Esophagus muscularis mucosa (tissue), 4 donors: ENCODE measurements around the gene DLG1. TPM values are rescaled to one million over a fixed set of nuclear protein-coding genes. Genes with fewer than 3 reads are reported as not detected.

Source experiments
- DNase-seq: peaks from one replicate; pipeline ENCODE4 v3.0.0-alpha.2; 2017; ENCODE audit errors: extremely low spot score
- H3K27ac ChIP-seq, 4 donors: fragments of 200-600 bp; sonication (generic); replicated peaks in 1 of 4; 1 replicate in 3 of 4; 2 replicates in 1 of 4; pipeline ENCODE4 v1.5.1; 2016 to 2019; ENCODE audit warnings: mild to moderate bottlenecking in 1 of 4
- H3K27me3 ChIP-seq, 4 donors: fragments of 200-600 bp; sonication (generic); one replicate each; pipeline versions ENCODE4 v1.5.1 to v1.6.0; 2016 to 2019
- H3K36me3 ChIP-seq, 4 donors: fragments of 200-600 bp; sonication (generic); one replicate each; pipeline ENCODE4 v1.5.1; 2016 to 2019
- H3K4me1 ChIP-seq, 4 donors: fragments of 200-600 bp; sonication (generic); one replicate each; pipeline ENCODE4 v1.5.1; 2016 to 2019
- H3K4me3 ChIP-seq, 4 donors: fragments of 200-600 bp; sonication (generic); 1 replicate in 2 of 4; 2 replicates in 2 of 4; pipeline ENCODE4 v1.5.1; 2016 to 2019; ENCODE audit warnings: mild to moderate bottlenecking in 4 of 4, moderate library complexity in 1 of 4
- H3K9me3 ChIP-seq, 4 donors: fragments of 200-600 bp; sonication (generic); 1 replicate in 3 of 4; 2 replicates in 1 of 4; pipeline ENCODE4 v1.5.1; 2016 to 2019
- EP300 ChIP-seq: sonication (generic); formaldehyde crosslinking; IDR thresholded peaks from one replicate; pipeline ENCODE4 v1.6.1; 2017; ENCODE audit warnings: antibody characterized with exemption
- POLR2A ChIP-seq: fragments of 450-650 bp; IDR thresholded peaks from one replicate; pipeline ENCODE4 v1.6.1; 2017; ENCODE audit warnings: antibody characterized with exemption, moderate library complexity, mild to moderate bottlenecking, low read depth
- POLR2AphosphoS5 ChIP-seq, 2 donors: sonication (generic); formaldehyde crosslinking; IDR thresholded peaks; one replicate each; pipeline ENCODE4 v1.6.1; 2017; ENCODE audit warnings: antibody characterized with exemption in 2 of 2
- WGBS: methylation state at CpG from one replicate; pipeline ENCODE4 v1.1.5; 2018; 5-methylcytosine and 5-hydroxymethylcytosine counted together
- intact Hi-C: fragments of 100-400 bp; cut with DNase I; formaldehyde crosslinking; loops from one replicate; pipeline ENCODE4 v1.15.1; 2023
- total RNA-seq, 4 donors: library from RNA; depleted of rRNA; stranded (reverse); fragments of >200 nt; gene quantifications; one replicate each; pipeline versions ENCODE4 v1.1.0 to v1.2.1, GENCODE V29; 2016
- TF ChIP-seq, protein P1 (sequence below), 3 experiments: fragments of 200-600 bp in 2 of 3; fragments of 450-650 bp in 1 of 3; sonication (generic) in 2 of 3; IDR thresholded peaks; one replicate each; pipeline ENCODE4 v1.5.1; 2017 to 2019; ENCODE audit warnings: antibody characterized with exemption in 3 of 3, mild to moderate bottlenecking in 2 of 3, moderate library complexity in 1 of 3

Gene DLG1
- total RNA-seq, 4 donors from 2014 or later: 56.8 to 73.1 (median 69.1) TPM

DNA sequence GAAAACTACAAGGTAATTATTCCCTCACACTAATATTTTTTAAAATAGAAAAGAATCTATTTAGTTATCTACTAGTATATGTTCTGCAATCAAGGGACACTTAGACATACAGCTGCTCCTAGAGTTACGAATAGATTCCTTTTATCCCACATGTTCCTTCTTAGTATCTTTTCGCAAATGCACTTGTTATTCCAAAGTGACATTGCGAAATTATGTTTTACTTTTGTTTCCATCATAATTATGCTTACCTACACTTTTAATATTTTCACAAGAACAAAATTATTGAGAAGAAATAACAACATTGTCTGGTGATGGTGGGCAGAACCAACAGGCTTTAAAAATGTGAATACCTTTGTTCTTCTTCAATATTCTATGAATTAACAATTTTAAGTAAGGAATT is 161.7 kb downstream of the DLG1 start:
- H3K4me3 ChIP-seq: no peak overlapping the region
- 98% methylated on average over 3 of the region's 3 CpGs for WGBS
- H3K27ac ChIP-seq: no peak overlapping the region
- DNase-seq: no peak
- intact Hi-C loops: no loop called here
- H3K9me3 ChIP-seq: no peaks in the 10 kb centered on the region
- H3K27me3 ChIP-seq: no peaks in the 10 kb centered on the region
- H3K36me3 ChIP-seq: peaks cover 14 to 50% (median 30%) of the 10 kb centered on the region in 4 donors
- no peaks in the 10 kb centered on the region for H3K4me1 ChIP-seq
- TF ChIP-seq POLR2AphosphoS5 (IDR thresholded peaks at IDR 0.05): no peak

DNA sequence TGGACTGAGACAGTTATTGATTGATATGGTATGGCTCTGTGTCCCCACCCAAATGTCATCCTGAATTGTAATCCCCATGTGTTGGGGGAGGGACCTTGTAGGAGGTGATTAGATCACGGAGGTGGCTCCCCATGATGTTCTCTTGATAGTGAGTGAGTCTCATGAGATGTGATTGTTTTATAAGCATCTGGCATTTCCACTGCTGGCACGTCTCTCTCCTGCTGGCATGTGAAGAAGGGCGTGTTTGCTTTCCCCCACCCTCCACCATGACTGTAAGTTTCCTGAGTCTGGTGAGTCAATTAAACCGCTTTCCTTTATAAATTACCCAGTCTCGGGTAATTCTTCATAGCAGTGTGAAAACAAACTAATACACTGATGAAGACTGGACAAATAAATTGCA is 163.2 kb downstream of the DLG1 start:
- Histone ChIP-seq H3K4me1 (no peaks in the 10 kb centered on the region), H3K9me3 (no peaks in the 10 kb centered on the region), H3K4me3 (no peak overlapping the region), H3K27ac (no peak overlapping the region), H3K36me3 (peaks cover 14 to 48% (median 28%) of the 10 kb centered on the region in 4 donors), H3K27me3 (no peaks in the 10 kb centered on the region)
- intact Hi-C loops: no loop called here
- DNase-seq: no peak
- over 99% methylated on average over 5 of the region's 5 CpGs for WGBS
- TF ChIP-seq POLR2AphosphoS5 (IDR thresholded peaks at IDR 0.05) (no peak), EP300 (no peak), POLR2A (no peak)
- TF ChIP-seq, protein P1, sequence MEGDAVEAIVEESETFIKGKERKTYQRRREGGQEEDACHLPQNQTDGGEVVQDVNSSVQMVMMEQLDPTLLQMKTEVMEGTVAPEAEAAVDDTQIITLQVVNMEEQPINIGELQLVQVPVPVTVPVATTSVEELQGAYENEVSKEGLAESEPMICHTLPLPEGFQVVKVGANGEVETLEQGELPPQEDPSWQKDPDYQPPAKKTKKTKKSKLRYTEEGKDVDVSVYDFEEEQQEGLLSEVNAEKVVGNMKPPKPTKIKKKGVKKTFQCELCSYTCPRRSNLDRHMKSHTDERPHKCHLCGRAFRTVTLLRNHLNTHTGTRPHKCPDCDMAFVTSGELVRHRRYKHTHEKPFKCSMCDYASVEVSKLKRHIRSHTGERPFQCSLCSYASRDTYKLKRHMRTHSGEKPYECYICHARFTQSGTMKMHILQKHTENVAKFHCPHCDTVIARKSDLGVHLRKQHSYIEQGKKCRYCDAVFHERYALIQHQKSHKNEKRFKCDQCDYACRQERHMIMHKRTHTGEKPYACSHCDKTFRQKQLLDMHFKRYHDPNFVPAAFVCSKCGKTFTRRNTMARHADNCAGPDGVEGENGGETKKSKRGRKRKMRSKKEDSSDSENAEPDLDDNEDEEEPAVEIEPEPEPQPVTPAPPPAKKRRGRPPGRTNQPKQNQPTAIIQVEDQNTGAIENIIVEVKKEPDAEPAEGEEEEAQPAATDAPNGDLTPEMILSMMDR (IDR thresholded peaks at IDR 0.05): no peak

DNA sequence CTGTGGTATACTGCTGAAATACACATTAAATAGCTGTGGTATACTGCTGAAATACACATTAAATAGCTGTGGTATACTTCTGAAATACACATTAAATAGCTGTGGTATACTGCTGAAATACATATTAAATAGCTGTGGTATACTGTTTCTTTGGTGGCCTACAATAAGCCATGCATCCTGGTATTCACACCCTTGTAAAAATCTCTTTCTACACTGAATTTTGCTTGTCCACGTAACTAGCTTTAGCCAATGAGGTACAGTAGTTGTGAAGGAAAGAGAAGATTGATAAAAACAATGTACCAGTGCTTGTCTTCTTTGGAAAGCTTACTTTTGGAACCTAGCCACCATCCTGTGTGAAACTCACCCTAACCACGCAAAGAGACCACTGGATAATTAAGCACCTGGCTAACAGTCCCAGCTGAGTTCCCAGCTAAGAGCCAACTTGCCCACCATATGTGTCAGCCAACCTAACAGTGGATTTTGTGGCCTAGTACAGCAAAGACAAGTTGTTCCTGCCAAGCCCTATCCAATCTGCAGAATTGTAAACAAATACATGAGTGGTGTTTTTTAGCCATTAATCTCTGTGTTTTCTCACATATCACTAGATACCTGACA is 165.4 kb downstream of the DLG1 start:
- Histone ChIP-seq H3K27me3 (no peaks in the 10 kb centered on the region), H3K4me1 (no peaks in the 10 kb centered on the region), H3K4me3 (no peak overlapping the region), H3K27ac (no peak overlapping the region), H3K9me3 (no peaks in the 10 kb centered on the region), H3K36me3 (peaks cover 19 to 49% (median 33%) of the 10 kb centered on the region in 4 donors)
- WGBS: 95% methylated on average over 2 of the region's 2 CpGs
- intact Hi-C loops: no loop called here
- no peak for TF ChIP-seq POLR2AphosphoS5 (IDR thresholded peaks at IDR 0.05)
- TF ChIP-seq, protein P1 (IDR thresholded peaks at IDR 0.05): no peak
- no peak for TF ChIP-seq EP300
- TF ChIP-seq POLR2A: no peak
- DNase-seq: no peak

DNA sequence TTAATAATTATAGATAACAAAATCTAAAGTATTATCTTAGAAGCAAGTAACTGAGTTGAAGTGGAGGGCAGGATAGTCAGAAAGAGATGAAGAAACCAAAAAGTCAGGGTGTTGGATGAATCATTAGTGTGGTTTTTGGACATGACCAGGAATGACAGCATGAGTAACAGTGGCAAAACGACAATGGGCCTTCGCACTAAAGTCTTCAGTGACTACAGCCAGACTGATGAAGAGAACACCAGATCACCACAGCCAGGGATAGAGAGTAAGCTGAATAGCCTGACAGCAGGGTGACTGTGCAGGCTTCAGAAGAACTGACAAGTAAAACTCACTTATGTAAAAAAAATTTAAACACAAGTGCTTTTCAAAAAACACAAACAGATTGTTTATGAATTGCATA is 172.8 kb downstream of the DLG1 start:
- no peak for DNase-seq
- no peak overlapping the region for H3K4me3 ChIP-seq
- H3K9me3 ChIP-seq: no peaks in the 10 kb centered on the region
- no peak overlapping the region for H3K27ac ChIP-seq
- TF ChIP-seq, protein P1 (IDR thresholded peaks at IDR 0.05): no peak
- TF ChIP-seq POLR2A (no peak), POLR2AphosphoS5 (IDR thresholded peaks at IDR 0.05) (no peak), EP300 (no peak)
- no peaks in the 10 kb centered on the region for H3K4me1 ChIP-seq
- 84% methylated on average over 2 of the region's 2 CpGs for WGBS
- peaks cover 9 to 43% (median 16%) of the 10 kb centered on the region in 4 donors for H3K36me3 ChIP-seq
- H3K27me3 ChIP-seq: no peaks in the 10 kb centered on the region
- intact Hi-C loops: no loop called here

DNA sequence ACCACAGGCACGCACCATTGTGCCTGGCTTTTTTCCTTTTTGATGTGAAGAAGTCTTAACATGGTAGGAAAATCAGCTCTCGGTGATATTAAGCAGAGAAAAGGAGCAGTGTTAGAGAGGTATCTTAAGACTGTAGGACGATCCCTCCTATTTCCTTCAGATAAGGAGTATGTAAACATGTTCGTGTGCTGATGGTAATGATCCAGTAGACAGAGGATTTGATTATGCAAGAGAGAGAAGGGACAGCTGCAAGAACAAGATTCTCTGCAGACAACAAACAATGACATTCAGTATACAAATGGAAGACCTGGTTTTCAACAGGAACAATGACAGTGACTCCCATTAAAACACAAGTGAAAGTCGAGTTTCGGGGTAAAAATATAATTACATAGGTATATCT is 173.7 kb downstream of the DLG1 start:
- intact Hi-C loops: no loop called here
- no peak for TF ChIP-seq POLR2AphosphoS5 (IDR thresholded peaks at IDR 0.05)
- TF ChIP-seq EP300: no peak
- no peak for TF ChIP-seq POLR2A
- TF ChIP-seq, protein P1 (IDR thresholded peaks at IDR 0.05): no peak
- H3K4me3 ChIP-seq: no peak overlapping the region
- no peaks in the 10 kb centered on the region for H3K4me1 ChIP-seq
- H3K9me3 ChIP-seq: no peaks in the 10 kb centered on the region
- DNase-seq: no peak
- WGBS: 93% methylated on average over 6 of the region's 6 CpGs
- peaks cover 9 to 38% (median 16%) of the 10 kb centered on the region in 4 donors for H3K36me3 ChIP-seq
- no peak overlapping the region for H3K27ac ChIP-seq
- H3K27me3 ChIP-seq: no peaks in the 10 kb centered on the region
